GM12873 (cell line): ENCODE results near the gene EI24.

ENCODE experiments used
- TF ChIP-seq, protein P1 (sequence below): IDR thresholded peaks from 2 replicates; pipeline ENCODE4 v1.5.1; 2012; ENCODE audit warnings: low read depth, mild to moderate bottlenecking, moderate library complexity, low read length, control low read depth; ENCODE audit not compliant: insufficient read depth; ENCODE audit errors: missing control alignments

EI24 gene

DNA sequence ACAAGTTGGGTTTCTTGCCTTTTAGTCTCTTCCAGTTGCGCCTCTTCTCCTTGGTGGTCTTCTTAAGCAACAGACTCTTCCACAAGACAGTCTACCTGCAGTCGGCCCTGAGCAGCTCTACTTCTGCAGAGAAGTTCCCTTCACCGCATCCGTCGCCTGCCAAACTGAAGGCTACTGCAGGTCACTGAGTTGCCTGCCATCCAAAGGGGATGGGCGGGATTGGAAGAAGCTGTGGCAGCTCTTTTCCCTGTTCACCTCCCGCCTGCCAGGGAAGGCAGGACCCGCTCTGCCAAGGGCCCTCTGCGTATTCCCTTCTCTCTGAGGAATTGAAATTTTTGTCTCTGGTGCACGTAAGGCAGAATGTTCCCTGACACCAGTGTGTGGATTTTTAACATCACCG is 14.2 kb downstream of the EI24 start:
- TF ChIP-seq, protein P1, sequence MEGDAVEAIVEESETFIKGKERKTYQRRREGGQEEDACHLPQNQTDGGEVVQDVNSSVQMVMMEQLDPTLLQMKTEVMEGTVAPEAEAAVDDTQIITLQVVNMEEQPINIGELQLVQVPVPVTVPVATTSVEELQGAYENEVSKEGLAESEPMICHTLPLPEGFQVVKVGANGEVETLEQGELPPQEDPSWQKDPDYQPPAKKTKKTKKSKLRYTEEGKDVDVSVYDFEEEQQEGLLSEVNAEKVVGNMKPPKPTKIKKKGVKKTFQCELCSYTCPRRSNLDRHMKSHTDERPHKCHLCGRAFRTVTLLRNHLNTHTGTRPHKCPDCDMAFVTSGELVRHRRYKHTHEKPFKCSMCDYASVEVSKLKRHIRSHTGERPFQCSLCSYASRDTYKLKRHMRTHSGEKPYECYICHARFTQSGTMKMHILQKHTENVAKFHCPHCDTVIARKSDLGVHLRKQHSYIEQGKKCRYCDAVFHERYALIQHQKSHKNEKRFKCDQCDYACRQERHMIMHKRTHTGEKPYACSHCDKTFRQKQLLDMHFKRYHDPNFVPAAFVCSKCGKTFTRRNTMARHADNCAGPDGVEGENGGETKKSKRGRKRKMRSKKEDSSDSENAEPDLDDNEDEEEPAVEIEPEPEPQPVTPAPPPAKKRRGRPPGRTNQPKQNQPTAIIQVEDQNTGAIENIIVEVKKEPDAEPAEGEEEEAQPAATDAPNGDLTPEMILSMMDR, result no peak

DNA sequence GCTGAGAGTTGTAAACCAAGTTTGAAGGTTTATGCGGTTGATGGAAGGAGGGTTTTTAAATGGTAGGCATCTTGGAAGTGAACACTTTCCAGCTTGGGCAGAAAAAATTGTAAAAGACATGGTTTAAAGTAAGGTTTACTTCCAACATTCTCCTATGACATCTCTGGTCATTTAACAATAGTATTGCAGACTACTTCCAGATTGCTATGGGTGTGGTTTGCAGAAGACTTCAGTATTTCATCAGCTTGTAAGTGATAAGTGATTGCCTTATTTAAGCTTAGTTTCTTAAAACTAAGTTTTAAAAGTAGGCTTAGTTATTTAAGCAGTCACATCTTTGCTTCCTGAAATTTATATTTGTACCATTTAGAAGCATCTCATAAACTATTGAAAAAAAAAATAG is 16.2 kb downstream of the EI24 start:
- TF ChIP-seq, protein P1, result no peak

DNA sequence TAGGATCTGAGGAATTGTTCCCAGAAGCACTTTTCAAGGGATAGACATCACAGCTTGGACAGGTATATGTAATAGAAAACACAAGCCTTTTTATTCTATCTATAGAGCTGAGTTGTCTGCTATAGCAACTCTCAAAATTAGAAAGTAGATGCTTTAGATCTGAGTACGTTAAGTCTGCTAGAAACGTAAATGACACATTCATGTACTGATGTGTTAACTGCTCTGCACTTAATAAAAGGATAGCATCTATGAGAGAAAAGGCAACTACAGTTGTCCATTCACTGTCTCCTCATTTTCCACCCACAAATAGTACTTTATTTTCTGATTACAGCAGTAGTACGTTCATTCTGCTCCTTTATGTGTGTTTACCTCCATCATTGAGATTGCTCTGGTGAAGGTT is 17.3 kb downstream of the EI24 start:
- TF ChIP-seq, protein P1, result no peak

DNA sequence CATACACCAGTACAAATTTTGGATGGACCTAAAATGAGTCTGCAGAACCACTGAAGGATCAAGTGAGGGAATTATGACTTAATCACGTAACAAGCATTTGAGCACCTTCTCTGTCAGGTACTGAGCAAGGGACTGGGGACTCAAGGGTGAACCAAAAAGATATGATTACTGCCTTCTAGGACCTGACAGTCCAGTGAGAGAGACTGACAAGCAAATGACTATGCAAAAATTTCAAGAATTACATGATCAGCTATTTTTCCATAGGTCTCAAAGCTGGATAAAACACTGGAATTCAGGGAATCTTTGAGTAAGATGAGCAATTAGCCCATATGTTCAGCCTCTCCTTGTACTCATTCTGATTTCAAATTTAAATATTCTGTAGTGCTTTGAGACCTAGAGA is 18.2 kb downstream of the EI24 start:
- TF ChIP-seq, protein P1, result no peak

DNA sequence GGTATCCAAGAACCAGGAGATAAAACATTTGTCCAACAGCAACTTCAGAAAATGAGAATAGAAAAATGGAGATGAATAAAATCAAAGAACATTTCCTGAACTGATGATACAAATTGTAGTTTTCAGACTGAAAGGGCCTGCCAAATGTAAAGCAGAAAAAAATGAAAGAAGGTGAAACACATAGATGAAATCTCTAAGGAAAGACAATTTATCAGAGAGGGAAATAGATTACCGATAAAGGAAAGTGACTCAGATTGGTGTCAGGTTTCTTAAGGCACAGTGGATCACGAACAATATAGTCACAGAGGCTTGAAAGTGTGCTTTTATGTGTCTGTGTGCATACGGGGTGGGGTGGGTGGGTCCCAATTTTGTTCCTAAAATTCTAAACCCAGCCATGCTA is 19.2 kb downstream of the EI24 start:
- TF ChIP-seq, protein P1, result no peak

DNA sequence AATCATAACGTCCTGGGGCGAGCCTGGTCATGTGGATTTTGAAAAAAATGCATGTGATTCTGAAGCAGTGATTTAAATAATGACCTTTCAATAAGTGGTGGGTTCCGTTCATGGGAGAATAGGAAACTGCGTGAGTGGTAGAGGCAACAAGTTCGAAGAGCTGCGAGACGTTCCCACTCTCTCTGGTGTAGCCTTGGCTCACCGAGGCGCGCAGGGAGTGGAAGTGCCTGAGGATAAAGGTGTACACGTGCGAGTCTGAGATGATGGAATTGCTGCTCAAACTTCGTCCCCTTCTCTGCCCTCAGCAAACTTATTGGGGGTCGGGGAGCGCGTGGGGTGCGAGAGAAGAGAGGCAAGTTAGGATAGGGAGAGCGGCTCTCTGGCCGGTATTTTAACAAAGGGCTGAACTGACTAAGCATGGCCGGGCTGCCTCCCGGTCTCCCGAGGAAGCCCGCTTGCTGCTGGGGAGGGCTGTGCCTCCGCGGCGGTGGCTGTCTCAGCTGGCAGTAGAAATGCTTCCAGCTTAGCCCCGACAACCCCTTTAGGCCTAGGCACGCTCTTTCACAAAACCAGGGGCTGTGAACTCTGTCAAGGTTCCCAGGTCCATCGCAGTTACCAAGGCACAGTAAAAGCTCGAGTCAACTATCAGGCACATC is 22.5 kb downstream of the EI24 start:
- TF ChIP-seq, protein P1, result no peak

DNA sequence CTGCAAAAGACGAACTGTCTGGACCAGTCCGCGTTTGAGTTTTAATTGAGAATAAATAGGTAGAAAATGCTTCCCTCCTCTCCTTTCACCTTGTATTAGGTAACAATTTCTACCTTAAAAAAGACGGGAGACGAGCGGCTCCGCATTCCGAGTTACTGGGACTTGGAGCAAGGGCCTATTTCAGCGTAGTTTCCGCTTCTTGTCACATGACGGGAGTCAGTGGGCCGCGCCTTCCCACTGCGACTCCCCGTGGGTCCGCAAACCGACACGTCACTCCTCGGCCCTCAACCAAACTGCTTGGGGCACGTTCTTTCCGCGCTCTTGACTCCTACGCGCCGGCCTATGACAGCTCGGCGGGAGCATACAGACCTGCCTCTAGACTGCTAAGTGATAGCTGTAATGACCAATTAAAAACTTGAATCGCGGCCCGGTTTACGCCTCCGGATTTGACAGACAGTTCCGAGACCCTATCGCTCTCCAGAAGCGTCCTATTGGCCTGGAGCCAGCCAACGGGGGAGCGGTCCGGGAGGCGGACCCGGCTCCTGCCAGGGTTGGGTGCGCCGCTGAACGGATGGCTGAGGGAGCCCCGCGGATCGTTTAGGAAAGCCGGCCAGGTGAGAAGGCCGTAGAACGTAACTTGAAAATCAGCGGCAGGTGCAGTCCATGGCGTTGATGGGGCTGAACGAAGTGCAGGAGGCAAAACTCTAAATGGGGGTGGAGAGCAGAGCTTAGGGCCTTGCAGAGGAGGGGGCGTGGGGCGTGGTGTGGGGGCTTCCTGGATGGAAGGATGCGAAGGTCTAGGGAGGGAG is 23.2 kb downstream of the EI24 start, which contains the start of gene STT3A:
STT3A (plus strand) TSS at position 548 of the 809 bp plus-strand sequence. CDS start 3,064 bp downstream, outside the sequence.
- TF ChIP-seq, protein P1, result no peak
